NOMO-1 treated with DMSO at 0.1 percent for 48 hours (cell line): ENCODE results near the gene POU3F4.

Experiments
- DNase-seq: peaks from one replicate; lab custom pipeline; 2025; ENCODE audit not compliant: unreplicated experiment; lab: John Stamatoyannopoulos, UW

Gene POU3F4

DNA sequence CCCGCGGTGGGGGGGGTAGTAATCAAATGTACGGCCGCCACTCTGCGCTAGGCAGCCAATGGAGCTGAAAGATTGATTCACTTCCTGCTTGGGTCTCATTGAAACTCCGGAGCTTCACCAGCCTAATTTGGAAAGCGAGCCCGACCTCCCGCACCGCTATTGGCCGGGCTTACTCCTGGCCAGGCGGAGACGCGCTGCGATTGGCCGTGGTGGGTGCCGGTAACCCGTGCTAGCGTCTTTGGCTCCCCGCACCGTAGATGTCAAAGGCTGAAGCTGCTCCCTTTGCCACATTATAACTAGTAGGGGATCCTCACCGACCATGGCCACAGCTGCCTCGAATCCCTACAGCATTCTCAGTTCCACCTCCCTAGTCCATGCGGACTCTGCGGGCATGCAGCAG lies at the start of gene POU3F4:
Gene POU3F4, plus strand, starts transcription at position 285 of the 400 bp plus-strand sequence. Its CDS starts 35 bp downstream, at position 320.
- no peak for DNase-seq

DNA sequence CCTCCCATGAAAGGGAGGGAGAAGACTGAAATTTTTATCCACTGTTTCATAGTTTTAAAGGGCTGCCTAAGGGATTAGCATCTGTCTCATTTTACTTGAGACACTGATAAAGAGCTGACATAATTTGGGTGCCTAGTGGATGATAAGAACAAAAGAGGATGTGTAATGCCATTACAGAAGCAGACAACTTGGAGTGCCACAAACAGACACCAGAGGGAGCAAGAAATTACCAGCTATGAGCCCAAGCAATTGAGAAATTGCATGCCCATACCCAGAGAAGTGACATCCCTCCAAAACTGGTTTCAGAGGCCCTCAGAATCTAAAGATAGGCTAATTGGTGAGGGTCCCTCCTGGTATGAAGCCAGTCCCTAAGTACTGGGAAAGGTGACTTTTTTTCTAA lies 38.5 kb upstream of the POU3F4 start:
- peak; percentile 4 for DNase-seq

DNA sequence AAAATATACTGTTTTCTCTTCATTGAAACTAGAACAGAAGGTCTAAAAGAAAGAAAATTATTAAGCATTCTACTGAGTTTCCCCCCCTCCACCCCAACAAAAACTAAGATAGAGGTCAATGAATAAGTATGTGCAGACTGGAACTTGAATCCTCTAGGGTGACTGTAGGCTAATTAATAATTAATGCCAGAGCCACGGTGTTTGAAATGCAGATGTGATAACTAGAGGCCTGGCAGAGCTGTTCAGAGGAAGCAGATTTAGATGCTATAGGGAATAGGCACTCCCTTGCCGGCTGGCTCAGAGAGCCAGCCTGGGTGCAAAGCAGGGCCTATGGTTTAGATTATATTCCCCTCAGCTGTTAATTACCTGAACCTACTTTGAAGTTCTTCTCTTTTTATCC lies 12.2 kb upstream of the POU3F4 start:
- DNase-seq = no peak

DNA sequence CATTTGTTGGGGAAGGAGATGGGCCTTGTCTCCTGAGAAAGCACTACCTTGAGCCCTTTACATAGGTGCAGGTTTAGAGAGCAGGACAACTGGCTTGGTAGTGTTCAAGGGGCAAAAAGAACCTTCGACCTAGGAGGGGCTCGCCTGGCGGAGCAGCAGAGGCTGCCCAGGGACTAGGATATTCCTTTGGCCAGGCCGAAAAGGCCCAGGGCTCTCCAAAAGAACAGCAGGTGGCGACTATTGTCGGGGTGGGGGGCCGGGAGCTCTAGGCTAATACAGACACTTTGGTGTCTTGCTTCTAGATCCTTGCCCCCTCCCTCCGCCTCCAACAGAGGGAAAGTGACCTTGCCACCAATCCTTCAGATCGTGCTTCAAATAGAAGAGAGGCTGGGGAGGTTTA lies 7.1 kb upstream of the POU3F4 start:
- no peak for DNase-seq

DNA sequence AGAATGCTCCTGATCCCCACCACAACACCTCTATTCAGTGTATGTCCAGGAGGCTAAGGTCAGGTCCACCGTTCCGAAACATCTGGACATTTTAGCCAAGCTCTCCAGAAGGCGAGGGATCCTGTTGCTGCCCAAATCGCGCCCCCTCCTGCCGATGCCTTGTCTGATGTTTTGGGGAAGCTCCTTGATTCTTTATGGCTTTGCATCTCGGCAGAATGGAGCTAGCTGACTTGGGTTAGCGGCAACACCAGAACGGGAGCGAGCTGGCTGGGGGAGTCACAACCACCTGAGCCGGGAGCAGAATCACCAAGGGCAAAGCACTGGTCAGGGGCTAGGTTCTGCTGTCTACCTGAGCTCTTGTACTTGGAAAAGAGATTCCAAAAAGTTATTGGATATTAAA lies 6.6 kb upstream of the POU3F4 start:
- DNase-seq = no peak

DNA sequence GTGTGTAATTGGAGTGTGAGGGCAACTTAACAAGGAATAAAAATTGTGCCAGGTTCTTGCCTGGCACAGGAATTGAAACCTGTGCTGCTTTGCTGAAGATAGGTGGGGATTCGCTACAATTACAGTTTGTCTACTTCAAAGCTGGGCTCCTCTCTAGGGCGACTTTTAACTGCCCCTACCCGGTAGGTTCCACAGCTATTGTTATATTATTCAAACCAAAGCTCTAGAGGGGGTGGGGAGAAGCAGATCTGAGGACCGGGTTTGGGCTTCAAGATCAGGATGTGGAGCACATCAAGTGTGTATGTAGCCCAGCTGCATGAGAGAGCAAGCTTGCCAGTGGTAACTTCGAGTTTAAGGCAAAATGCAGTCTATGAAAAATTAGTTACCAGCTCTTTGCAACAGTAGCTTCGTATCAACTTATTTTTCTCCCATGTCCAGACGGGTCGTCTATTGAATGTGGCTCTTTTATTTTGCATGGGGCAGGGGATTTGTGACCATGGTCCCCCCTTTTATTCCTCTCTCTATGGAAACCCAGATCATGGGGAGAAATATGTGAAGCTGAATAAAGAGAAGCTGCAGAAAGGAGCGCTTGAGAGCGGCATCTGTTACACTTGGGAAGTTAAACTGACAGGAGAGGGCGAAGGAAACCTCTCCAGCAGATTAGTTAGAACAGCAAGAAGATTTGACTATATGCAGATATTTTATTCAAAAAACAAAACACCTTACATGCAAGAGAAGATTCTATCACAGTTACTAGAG lies 3.2 kb upstream of the POU3F4 start:
- no peak for DNase-seq

DNA sequence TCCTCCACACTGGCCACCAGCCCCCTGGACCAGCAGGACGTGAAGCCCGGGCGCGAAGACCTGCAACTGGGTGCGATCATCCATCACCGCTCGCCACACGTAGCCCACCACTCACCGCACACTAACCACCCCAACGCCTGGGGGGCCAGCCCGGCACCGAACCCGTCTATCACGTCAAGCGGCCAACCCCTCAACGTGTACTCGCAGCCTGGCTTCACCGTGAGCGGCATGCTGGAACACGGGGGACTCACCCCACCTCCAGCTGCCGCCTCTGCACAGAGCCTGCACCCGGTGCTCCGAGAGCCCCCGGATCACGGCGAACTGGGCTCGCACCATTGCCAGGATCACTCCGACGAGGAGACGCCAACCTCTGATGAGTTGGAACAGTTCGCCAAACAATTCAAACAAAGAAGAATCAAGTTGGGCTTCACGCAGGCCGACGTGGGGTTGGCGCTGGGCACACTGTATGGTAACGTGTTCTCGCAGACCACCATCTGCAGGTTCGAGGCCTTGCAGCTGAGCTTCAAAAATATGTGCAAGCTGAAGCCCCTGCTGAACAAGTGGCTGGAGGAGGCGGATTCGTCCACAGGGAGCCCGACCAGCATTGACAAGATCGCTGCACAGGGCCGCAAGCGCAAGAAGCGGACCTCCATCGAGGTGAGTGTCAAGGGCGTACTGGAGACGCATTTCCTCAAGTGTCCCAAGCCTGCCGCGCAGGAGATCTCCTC lies 600 bp downstream of the POU3F4 start:
- no peak for DNase-seq

DNA sequence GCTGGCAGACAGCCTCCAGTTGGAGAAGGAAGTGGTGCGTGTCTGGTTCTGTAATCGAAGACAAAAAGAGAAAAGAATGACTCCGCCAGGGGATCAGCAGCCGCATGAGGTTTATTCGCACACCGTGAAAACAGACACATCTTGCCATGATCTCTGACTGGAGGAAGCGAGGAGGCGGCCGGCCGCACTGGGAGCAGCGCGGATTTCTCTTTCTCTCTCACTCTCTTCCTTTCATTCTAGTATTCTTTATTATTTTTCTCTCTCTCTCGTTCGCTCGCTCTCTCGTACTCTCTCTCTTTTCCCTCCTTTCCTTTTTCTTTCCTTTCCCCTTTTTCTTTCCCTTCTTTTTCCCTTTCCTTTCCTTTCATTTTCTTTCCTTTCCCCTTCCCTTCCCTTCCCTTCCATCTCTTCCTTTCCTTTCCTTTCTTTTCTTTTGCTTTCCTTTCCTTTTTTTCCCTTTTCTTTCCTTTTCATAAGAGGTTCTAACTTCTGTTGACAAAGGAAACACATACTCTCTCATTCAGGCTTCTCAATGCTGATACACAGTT lies 1.2 kb downstream of the POU3F4 start:
- DNase-seq = no peak

DNA sequence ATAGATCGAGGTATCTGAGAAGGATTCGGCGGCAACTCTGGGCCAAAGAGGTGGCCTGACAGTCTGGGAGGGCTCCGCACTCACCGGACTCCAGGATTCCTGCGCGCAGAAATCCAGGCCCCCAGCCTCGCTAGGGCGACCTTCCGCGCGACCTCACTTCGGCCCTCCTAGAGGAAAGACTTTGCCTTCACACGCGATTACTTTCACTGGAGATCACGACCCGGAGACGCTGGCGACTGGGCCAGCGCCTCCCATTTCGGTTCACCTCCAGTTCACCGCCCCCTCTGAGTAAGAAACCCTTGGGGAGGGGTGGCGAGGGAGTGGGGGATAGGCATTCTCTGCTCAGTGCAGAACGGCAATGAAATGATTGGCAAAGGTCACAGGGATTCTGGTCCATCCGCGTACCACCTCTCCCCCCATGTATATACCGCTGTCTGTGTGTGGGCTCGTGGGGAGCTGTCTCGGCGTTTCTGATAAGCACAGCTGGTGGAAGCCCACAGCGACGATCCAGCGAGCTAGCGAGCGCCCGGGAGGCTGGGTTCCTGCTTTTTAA lies 2.5 kb downstream of the POU3F4 start:
- no peak for DNase-seq

DNA sequence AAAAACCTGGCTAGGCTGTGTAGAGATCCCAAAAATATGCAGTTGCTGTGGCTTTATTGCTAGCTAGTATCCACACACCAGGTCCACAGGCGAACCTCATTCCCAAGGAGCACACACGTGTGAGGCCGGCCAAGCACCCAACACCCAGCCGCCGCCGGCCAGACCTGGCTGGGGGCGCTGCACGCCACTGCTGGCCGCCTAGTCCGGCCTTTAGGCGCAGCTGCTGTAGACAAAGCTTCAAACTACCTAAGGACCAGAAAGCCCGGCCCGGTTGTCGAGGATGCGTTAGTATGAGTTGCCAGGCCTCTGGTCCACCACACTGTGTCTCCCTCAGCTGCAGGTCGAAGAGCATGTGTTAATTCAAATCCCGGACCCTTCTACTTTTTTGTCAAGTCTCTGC lies 3.1 kb downstream of the POU3F4 start:
- no peak for DNase-seq

DNA sequence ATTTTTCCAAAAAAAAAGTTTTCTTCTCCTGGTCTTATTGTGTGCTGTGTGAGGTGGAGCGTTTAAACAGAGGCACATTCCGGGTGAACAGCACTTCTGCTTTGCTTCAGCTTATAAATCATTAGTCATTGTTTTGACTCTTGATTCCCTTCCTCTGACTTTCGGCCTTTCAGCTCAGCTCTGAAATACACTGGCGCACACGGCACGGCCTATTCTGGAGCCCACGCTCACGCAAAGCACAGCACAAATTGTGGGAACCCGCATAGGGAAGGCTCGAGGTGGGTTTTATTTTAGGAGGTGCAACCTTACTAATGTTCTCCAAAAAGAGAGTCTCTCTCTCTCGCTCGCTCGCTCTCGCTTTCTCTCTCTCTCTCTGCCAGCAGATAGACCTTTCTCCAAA lies 4.0 kb downstream of the POU3F4 start:
- DNase-seq = no peak

DNA sequence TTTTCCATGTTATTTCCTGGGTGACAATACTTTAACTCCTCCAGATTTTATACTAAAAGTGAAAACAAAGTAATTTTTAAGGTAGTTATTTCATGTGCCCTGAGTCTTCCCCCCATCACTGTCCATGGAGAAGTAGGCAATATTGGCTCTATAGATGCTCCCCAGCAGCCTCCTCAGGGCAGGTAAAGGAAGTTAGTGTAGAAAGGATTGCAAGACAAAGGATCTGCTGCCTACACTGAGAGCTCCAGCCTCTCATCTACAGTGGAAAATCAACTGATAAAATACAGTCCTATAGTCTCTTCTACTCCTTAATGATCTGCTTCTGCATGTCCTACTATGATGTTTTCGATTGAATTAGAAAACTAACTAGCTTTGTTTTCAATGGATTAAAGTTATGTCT lies 8.5 kb downstream of the POU3F4 start:
- no peak for DNase-seq

DNA sequence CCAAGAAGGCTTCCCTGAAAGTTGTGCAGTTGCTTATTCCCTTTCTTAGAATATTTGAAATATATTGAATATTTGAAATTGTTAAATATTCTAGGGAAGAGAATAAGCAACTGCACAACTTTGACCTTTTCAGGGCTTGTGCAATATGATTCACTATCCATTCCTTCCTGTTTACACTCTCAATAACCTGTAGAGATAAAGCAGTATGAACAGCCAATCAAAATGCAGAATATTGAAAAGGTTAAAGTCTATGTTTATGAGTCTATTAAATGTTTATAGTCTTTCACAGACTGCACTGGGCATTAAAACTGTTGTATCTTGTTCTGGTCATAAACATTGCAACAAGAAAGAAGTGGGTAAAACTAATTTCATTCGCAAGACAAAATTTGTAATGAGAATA lies 13.8 kb downstream of the POU3F4 start:
- DNase-seq = no peak

DNA sequence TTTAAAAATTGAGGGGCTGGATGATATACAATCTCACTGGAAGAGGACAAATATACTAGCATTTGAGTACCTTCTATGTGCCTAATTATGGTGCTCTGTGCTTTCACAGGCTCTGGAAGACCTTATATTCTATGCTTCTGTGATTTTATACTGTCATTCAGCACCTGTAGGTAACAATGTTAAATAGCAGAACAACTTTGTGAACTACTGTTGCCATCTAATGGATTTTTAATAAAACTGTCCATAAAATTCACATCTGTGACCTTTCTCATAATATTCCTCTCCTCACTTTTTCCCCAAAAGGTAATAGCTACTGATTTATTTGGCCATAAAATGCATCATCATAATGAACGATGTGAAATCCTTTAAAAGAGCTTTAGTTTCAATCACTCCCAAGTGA lies 21.9 kb downstream of the POU3F4 start:
- no peak for DNase-seq

DNA sequence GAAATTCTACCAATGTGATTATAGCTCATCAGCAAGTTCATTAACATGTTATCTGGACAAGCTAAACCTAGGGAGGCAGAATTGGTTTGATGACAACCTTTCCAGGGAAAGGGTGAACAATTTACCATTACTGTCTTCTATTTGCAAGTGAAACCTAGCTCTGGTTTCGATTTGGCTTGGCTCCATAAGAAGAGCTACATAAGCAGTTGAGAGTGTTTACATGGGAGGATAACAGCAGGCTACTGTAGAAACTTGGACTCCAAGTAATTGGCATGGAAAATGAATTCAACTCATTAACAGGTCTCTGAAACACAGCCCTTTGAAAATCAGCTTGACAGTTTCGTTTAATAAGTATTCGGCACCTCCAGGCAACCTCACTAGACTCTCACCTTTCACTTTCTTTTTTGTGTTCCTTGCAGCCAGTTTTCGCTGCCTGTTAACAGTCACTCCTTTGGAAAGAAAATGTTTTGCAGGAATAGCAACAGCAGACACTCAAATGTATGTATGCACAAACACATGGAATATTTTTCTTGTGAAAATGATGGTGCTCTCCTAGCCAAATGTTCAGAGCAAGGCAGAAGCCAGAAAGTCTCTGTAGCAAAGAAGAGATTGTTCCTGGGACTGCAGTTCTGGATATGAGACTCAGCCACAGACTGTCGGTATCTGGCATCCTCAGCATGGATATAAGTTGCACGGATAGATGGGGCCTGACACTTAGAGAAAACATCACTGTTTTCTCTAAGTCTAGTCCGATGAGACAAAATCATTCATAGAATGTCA lies 27.5 kb downstream of the POU3F4 start:
- no peak for DNase-seq
